K562 (cell line): ENCODE results near the gene ARL6IP4. TPM values are rescaled to one million over a fixed set of nuclear protein-coding genes. Genes with fewer than 3 reads are reported as not detected.

Experiments used
- ATAC-seq: fragments of 200-7000 bp; cut with Tn5 transposase; 3 replicates; pipeline ENCODE4 v1.9.1; 2020; ENCODE audit warnings: moderate library complexity
- BruUV-seq: library from RNA; stranded (reverse); fragments of 400-500 nt; replicated peaks from 2 replicates; lab custom pipeline; 2021; lab: Mats Ljungman, UMichigan
- CTCF ChIA-PET: fragments of 300-600 bp; formaldehyde crosslinking; extraction: SDS; loops from one replicate; lab custom pipeline; 2021; ENCODE audit warnings: low intra/inter-chr PET ratio; lab: Yijun Ruan, JAX
- POLR2A ChIA-PET: fragments of 300-600, 350-650 bp; sonication (Branson Sonifier 250); formaldehyde crosslinking; extraction: SDS; loops from one replicate; lab custom pipeline; 2021; ENCODE audit warnings: antibody characterized with exemption, inconsistent platforms; lab: Yijun Ruan, JAX
- DNase-seq, 4 experiments: peaks; one replicate each; pipeline versions ENCODE4 v3.0.0 to v3.0.0-alpha.2; 2011 to 2018; ENCODE audit warnings: low spot score in 3 of 4, mixed read lengths in 3 of 4; ENCODE audit errors: extremely low read depth in 1 of 4
- FAIRE-seq: peaks from 2 replicates; lab custom pipeline; 2011; peaks lifted over from hg19 to GRCh38; lab: Jason Lieb, UNC
- H2AFZ ChIP-seq: 2 replicates; pipeline ENCODE4 v1.6.0; 2011; ENCODE audit warnings: low read depth, low read length, control low read depth, inconsistent platforms
- H3K27ac ChIP-seq: fragments of 200-600 bp; 3 replicates; pipeline ENCODE4 v1.8.0; 2011; ENCODE audit warnings: low read depth, mild to moderate bottlenecking, control low read depth, inconsistent platforms, low read length, moderate library complexity, mixed read lengths; ENCODE audit errors: extremely low read depth
- H3K27me3 ChIP-seq, 2 experiments: fragments of 300-600 bp in 1 of 2; 2 replicates in 1 of 2; 3 replicates in 1 of 2; pipeline versions ENCODE4 v1.6.0 to v1.8.0; 2011; ENCODE audit warnings: inconsistent platforms in 2 of 2, low read length in 2 of 2, mild to moderate bottlenecking in 1 of 2, mixed read lengths in 1 of 2, moderate library complexity in 1 of 2; ENCODE audit not compliant: control insufficient read depth in 2 of 2, insufficient read depth in 2 of 2
- H3K36me3 ChIP-seq: fragments of 300-600 bp; 3 replicates; pipeline ENCODE4 v1.8.0; 2011; ENCODE audit warnings: mild to moderate bottlenecking, low read length, inconsistent platforms; ENCODE audit not compliant: control insufficient read depth, insufficient read depth
- H3K4me1 ChIP-seq, 2 experiments: fragments of 200-600 bp in 1 of 2; replicated peaks in 1 of 2; 2 replicates in 1 of 2; 3 replicates in 1 of 2; pipeline versions ENCODE4 v1.5.1 to v1.8.0; 2011; ENCODE audit warnings: inconsistent platforms in 2 of 2, low read length in 2 of 2, mild to moderate bottlenecking in 1 of 2, mixed read lengths in 1 of 2, moderate library complexity in 1 of 2; ENCODE audit not compliant: control insufficient read depth in 2 of 2, insufficient read depth in 2 of 2
- H3K4me2 ChIP-seq: 2 replicates; pipeline ENCODE4 v1.6.1; 2011; ENCODE audit warnings: low read length, control low read depth, inconsistent platforms, mixed read lengths; ENCODE audit not compliant: insufficient read depth
- H3K4me3 ChIP-seq: fragments of 200-600 bp; sonication (generic), shearing (Covaris generic); 2 replicates; pipeline ENCODE4 v1.5.1; 2016; ENCODE audit warnings: control low read depth, inconsistent platforms
- H3K79me2 ChIP-seq: fragments of 200-600 bp; 3 replicates; pipeline ENCODE4 v1.8.0; 2011; ENCODE audit warnings: low read length, inconsistent platforms; ENCODE audit not compliant: control insufficient read depth, insufficient read depth
- H3K9ac ChIP-seq, 2 experiments: 2 replicates each; pipeline versions ENCODE4 v1.6.0 to v1.6.1; 2011; ENCODE audit warnings: low read depth in 2 of 2, low read length in 2 of 2, control low read depth in 1 of 2, inconsistent platforms in 1 of 2, mild to moderate bottlenecking in 1 of 2, mixed read lengths in 1 of 2; ENCODE audit not compliant: insufficient read depth in 1 of 2
- H3K9me1 ChIP-seq: one replicate; pipeline ENCODE4 v1.6.0; 2011; ENCODE audit warnings: inconsistent platforms, mild to moderate bottlenecking, low read length, moderate library complexity; ENCODE audit not compliant: control insufficient read depth, insufficient read depth
- H3K9me3 ChIP-seq: replicated peaks from 2 replicates; pipeline ENCODE4 v1.5.1; 2011; ENCODE audit warnings: low read depth, low read length, inconsistent platforms; ENCODE audit not compliant: control insufficient read depth, insufficient read depth
- H4K20me1 ChIP-seq: replicated peaks from 2 replicates; pipeline ENCODE4 v1.6.1; 2011; ENCODE audit warnings: low read length, inconsistent platforms, mixed read lengths; ENCODE audit not compliant: control insufficient read depth, insufficient read depth
- ASH1L ChIP-seq: fragments of 450-650 bp; IDR thresholded peaks from 2 replicates; pipeline ENCODE4 v1.6.1; 2018; ENCODE audit warnings: borderline replicate concordance, mild to moderate bottlenecking, low read depth; ENCODE audit not compliant: partially characterized antibody
- GTF2F1 ChIP-seq: IDR thresholded peaks from 2 replicates; pipeline ENCODE4 v1.6.1; 2011; ENCODE audit warnings: low read depth, low read length, improper control_type of control experiment
- RBM25 ChIP-seq: fragments of 200-400 bp; formaldehyde crosslinking; IDR thresholded peaks from 2 replicates; pipeline ENCODE4 v1.6.1; 2018; ENCODE audit warnings: low read length, low read depth, moderate library complexity; ENCODE audit not compliant: severe bottlenecking
- SRSF3 ChIP-seq: fragments of 200-400 bp; formaldehyde crosslinking; IDR thresholded peaks from 2 replicates; pipeline ENCODE4 v1.6.1; 2016; ENCODE audit warnings: mild to moderate bottlenecking, low read length, moderate library complexity; ENCODE audit not compliant: insufficient read depth
- ZNF121 ChIP-seq: sonication (generic); formaldehyde crosslinking; conservative IDR thresholded peaks from 2 replicates; pipeline ENCODE4 v1.8.0; 2022; ENCODE audit warnings: missing genetic modification reagents
- ZNF134 ChIP-seq: fragments of 250-450 bp; sonication (Bioruptor Pico); conservative IDR thresholded peaks from 2 replicates; pipeline ENCODE4 v1.4.0; 2020
- ZNF76 ChIP-seq: fragments of 250-450 bp; sonication (Bioruptor Pico); IDR thresholded peaks from 2 replicates; pipeline ENCODE4 v1.4.0; 2020; ENCODE audit warnings: mild to moderate bottlenecking, moderate library complexity, borderline replicate concordance
- WGBS: fragments of 100-300 bp; shearing (Covaris generic); methylation state at CpG from one replicate; pipeline ENCODE4 v1.1.6; 2016; ENCODE audit warnings: low coverage, mixed read lengths; ENCODE audit not compliant: insufficient coverage; ENCODE audit errors: missing lambda C conversion rate; 5-methylcytosine and 5-hydroxymethylcytosine counted together
- in situ Hi-C: fragments of 300-500 bp; cut with MboI; formaldehyde crosslinking; loops from 4 replicates; pipeline ENCODE4 v1.15.0; 2018; ENCODE audit warnings: inconsistent platforms, mixed read lengths
- intact Hi-C: fragments of 100-400 bp; cut with micrococcal nuclease; formaldehyde crosslinking; loops from 2 replicates; pipeline ENCODE4 v1.14.2; 2022
- polyA plus RNA-seq, 8 experiments: library from polyadenylated mRNA; depleted of rRNA in 4 of 8; stranded (reverse) in 5 of 8; unstranded in 3 of 8; fragments of >200 nt; fragmentation: Nextera tagmentation in 2 of 8; fragmentation: Illumina TruSeq in 1 of 8; extraction: Ambion mirVana in 2 of 8; extraction: Trizol in 1 of 8; gene quantifications; 2 replicates each; pipeline versions ENCODE4 v1.2.1 to v1.2.3, GENCODE V29; 2011 to 2014; ENCODE audit warnings: inconsistent platforms in 1 of 8, missing spikeins in 1 of 8
- total RNA-seq, 7 experiments: library from RNA; depleted of rRNA in 6 of 7; stranded (reverse); fragments of >200 nt in 6 of 7; fragmentation: Illumina TruSeq in 2 of 7; extraction: Trizol in 2 of 7; gene quantifications; 2 replicates each; pipeline versions ENCODE4 v1.2.1 to v1.2.3, GENCODE V29; 2011 to 2021; ENCODE audit warnings: low replicate concordance in 1 of 7

Gene ARL6IP4
- total and polyA plus RNA-seq, 9 of the 15 experiments (the other 6 are each of a cell fraction or from before 2014, with no cell fraction given), result 2.4 to 255 (median 151) TPM

GRCh38 chr12:122958198-122958888, 22.1 kb upstream of the ARL6IP4 start:
- WGBS, result 78% methylated on average over 5 of the region's 5 CpGs
- Histone ChIP-seq H3K4me3 (no peak overlapping the region), H3K27me3 (no peaks in the 10 kb centered on the region), H3K4me1 (peaks cover 13 to 23% of the 10 kb centered on the region in 2 experiments), H3K9me3 (no peaks in the 10 kb centered on the region), H3K36me3 (peaks cover 16% of the 10 kb centered on the region; the same call in 2 of the 3 replicates), H3K79me2 (peaks cover 2% of the 10 kb centered on the region; the same call in 2 of the 3 replicates), H3K9me1 (peaks cover 4% of the 10 kb centered on the region), H4K20me1 (peaks cover 6% of the 10 kb centered on the region; the same call in 1 of the 2 replicates), H3K9ac (no peak overlapping the region), H2AFZ (no peak overlapping the region), H3K27ac (no peak overlapping the region), H3K4me2 (no peak overlapping the region)
- DNase-seq (no peak), FAIRE-seq (no peak), ATAC-seq (no peak)
- CTCF ChIA-PET, result no interaction called here
- in situ Hi-C loops (loop anchor here (5.0 to 10.0 kb wide), 2 partner anchors 104 to 166 kb away; no protein-coding TSS in a partner anchor), intact Hi-C loops (no loop called here)
- TF ChIP-seq SRSF3 (no peak), ASH1L (no peak), RBM25 (peak; percentile 25), GTF2F1 (no peak), ZNF76 (CRISPR knock-in tag) (no peak), ZNF121 (CRISPR knock-in tag) (peak; percentile 90), ZNF134 (CRISPR knock-in tag) (no peak)
- no TSS peak for BruUV-seq
- POLR2A ChIA-PET, result interaction anchor here (0.7 to 1.3 kb wide), 2 partner anchors 18 to 91 kb away, joined by 3 read pairs; no protein-coding TSS in a partner anchor
